ENCODE data around the gene FBXW12. TPM values are rescaled to one million over a fixed set of nuclear protein-coding genes. Genes with fewer than 3 reads are reported as not detected.

The FBXW12 gene
- total RNA-seq, 1 donor from 2014 or later, result 0.38 TPM

DNA sequence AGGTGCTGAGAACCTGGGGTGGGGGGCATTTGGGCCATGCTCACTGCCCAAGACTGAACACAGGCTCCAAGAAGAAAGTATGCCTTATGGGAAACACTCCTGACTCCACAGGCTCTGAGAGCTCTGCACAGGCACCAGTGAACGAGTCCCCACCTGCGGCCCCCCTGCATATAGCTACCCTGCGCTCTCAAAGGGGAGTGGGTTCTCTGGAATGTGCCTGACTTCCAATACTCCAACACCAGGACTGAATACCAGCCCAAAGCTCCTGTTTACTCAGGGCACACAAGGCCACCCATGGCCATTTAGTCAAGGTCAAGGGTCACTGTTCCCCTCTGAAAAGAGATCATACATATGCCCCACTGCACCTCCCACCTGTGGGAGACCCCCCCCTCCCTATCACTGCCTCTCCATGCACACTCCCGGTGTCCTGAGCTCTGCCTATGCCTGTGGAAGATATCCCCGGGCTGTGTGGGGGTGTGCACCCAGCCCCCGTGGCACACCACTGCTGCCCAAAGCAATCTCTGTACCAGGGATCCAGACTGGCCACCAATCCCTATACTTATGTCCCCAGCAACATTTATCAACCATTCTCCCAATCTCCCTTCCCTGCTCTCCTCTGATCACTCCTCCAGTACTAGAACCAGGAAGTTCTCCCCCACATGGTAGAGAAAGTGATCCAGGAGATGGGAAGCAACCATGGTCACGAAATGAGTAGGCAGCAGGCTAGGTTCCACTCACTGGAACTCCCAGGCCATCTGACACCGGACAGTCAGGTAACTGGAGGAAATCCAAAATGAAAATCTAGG is 59.4 kb downstream of the FBXW12 start:
- peak overlapping the region; percentile 98 for H3K27ac Mint-ChIP-seq
- no peak for DNase-seq (ENCODE audit: low spot score, unreplicated experiment)
- peaks cover 5% of the 10 kb centered on the region for H3K36me3 Mint-ChIP-seq (ENCODE audit: insufficient read depth)
- H3K4me1 Mint-ChIP-seq (ENCODE audit: low read depth), result peaks cover 40% of the 10 kb centered on the region
- no peaks in the 10 kb centered on the region for H3K27me3 Mint-ChIP-seq
- H3K4me3 Mint-ChIP-seq (ENCODE audit: low read depth), result peak overlapping the region; percentile 90
- H3K9me3 Mint-ChIP-seq (ENCODE audit: low read depth), result no peaks in the 10 kb centered on the region
- TF ChIP-seq CTCF (IDR thresholded peaks at IDR 0.05; ENCODE audit: unreplicated experiment), result no peak

DNA sequence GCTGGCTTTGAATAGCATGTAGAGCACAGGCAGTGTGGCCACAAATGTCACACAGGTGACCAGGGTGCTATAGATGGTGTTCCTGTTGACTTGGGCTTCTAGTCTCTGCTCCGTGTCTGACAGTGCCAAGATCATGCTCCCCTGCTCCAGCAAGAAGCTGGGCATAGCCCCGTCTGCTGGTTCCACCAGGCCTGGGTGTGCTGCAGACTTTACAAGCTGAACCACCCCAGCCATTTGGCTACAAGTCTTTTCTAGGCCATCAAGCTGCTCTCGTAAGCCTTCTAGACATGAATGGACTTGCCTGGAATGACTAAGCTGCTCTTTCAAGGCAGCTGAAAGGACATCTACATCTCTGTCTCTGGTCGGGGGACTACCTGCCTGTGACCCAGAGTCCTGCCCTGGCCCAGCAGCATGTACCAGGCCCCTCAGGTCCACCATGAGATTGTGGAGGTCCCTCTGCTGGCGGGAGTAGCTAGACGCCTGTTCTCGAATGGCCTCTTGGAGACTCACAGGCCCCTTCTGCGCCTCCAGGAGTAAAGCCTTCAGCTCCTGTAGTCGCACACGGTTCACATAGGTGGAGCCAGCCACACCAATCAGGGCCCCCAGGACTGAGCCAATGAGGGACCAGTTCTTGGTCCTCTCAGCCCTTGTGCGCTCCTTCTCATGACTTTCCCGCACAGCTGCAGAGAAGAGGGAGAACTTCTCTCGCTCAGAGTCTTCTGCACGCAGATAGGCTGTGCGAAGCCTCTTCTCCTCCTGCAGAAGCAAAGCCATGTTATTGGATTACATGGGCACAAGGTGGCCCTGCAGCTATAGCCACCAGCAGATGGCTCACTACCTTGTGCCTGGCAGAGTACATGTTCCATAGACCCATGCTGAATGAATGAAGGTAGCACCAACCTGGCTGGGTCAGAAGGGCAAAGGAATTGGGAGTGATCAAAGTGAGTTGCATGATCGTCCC is 60.7 kb downstream of the FBXW12 start:
- Mint-ChIP-seq H3K4me1 (ENCODE audit: low read depth) (peaks cover 30% of the 10 kb centered on the region), H3K27ac (peak overlapping the region; percentile 51), H3K27me3 (no peaks in the 10 kb centered on the region), H3K36me3 (ENCODE audit: insufficient read depth) (peaks cover 3% of the 10 kb centered on the region), H3K4me3 (ENCODE audit: low read depth) (no peak overlapping the region), H3K9me3 (ENCODE audit: low read depth) (no peaks in the 10 kb centered on the region)
- DNase-seq (ENCODE audit: low spot score, unreplicated experiment), result no peak
- TF ChIP-seq CTCF (IDR thresholded peaks at IDR 0.05; ENCODE audit: unreplicated experiment), result peak; percentile 26

DNA sequence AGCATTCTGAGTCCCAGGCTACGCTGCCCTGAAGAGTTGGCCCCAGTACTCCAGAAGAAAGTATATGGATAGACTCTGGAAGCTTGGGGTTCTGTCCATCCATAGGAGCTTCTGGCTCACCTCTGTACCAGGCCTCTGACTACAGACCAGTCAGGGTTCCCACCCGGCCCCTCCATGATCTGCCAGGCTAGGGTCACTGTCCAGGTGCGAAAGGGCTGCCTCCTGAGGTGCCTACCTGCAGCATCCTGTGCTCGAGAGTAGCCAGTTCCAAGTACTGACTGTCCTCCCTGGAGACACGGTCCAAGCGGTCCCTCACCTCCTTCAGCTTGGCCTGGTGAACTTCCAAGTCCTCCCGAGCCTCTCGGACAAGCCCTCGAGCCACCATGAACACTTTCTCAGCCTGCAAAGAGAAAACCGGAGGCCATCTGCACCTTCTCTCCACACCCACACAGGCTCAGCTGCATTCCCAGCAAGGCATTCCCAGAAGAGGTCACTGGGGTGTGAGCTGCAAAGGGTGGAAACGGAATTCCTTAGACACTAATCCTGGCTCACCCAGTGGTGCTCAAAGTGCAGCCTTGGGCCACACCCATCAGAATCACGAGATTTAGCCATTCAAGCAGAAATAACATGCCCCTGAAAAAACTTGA is 61.6 kb downstream of the FBXW12 start:
- Mint-ChIP-seq H3K27me3 (no peaks in the 10 kb centered on the region), H3K9me3 (ENCODE audit: low read depth) (no peaks in the 10 kb centered on the region), H3K27ac (peak overlapping the region; percentile 19), H3K4me3 (ENCODE audit: low read depth) (no peak overlapping the region), H3K4me1 (ENCODE audit: low read depth) (peaks cover 22% of the 10 kb centered on the region), H3K36me3 (ENCODE audit: insufficient read depth) (peaks cover 3% of the 10 kb centered on the region)
- no peak for DNase-seq (ENCODE audit: low spot score, unreplicated experiment)
- no peak for TF ChIP-seq CTCF (IDR thresholded peaks at IDR 0.05; ENCODE audit: unreplicated experiment)

DNA sequence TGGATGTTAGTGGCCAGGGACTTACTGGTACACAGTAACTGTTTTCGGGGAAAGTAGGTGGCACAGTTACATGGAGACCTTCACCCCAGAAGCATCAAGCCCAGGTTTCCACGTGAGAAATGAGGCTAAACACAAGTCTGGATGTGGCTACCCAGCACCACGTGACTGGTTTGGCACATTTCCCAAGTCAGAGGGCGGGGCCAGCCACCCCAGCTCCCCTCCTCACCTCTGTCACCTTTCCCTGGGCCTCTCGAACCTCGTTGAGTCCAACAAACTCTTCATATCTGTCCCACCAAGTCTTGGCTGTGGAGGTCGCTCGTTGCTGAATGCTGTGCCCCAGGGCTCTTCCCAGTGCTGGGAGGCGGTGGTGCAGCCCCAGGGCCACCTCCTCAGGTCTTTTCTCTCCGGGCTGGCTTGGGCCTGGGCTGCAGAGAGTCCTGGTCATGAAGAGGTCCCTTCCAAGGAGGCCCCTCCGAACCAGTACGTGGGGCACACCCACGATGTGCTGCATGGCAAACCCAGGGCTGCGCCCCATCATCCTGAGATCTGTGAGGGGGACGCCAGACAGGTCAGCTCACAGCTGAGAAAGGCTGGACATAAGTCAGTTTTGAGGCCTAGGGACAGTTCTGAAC is 62.7 kb downstream of the FBXW12 start:
- Mint-ChIP-seq H3K27ac (peak overlapping the region; percentile 33), H3K4me3 (ENCODE audit: low read depth) (no peak overlapping the region), H3K27me3 (no peaks in the 10 kb centered on the region), H3K36me3 (ENCODE audit: insufficient read depth) (peaks cover 3% of the 10 kb centered on the region), H3K4me1 (ENCODE audit: low read depth) (peaks cover 26% of the 10 kb centered on the region), H3K9me3 (ENCODE audit: low read depth) (no peaks in the 10 kb centered on the region)
- no peak for TF ChIP-seq CTCF (IDR thresholded peaks at IDR 0.05; ENCODE audit: unreplicated experiment)
- no peak for DNase-seq (ENCODE audit: low spot score, unreplicated experiment)

All from progenitor cell of endocrine pancreas (in vitro differentiated cells).